OCI-LY1 (cell line): ENCODE results near the gene PROC.

ENCODE experiments used
- H2AFZ ChIP-seq: fragments of 200-600 bp; sonication (generic), shearing (Covaris generic); 2 replicates; pipeline ENCODE4 v1.6.0; 2014; ENCODE audit warnings: antibody characterized with exemption, mild to moderate bottlenecking, low read length
- H3F3A ChIP-seq: fragments of 200-600 bp; sonication (generic), shearing (Covaris generic); 2 replicates; pipeline ENCODE4 v1.6.0; 2014; ENCODE audit warnings: mild to moderate bottlenecking, antibody characterized with exemption, low read length, moderate library complexity; ENCODE audit not compliant: insufficient read depth
- H3K27ac ChIP-seq: fragments of 200-600 bp; sonication (generic); 2 replicates; pipeline ENCODE4 v1.5.1; 2014; ENCODE audit warnings: low read length, mixed run types, mild to moderate bottlenecking, low read depth; ENCODE audit not compliant: poor library complexity, severe bottlenecking
- H3K27me3 ChIP-seq: fragments of 200-600 bp; sonication (generic); 2 replicates; pipeline ENCODE4 v1.6.0; 2014; ENCODE audit warnings: antibody characterized with exemption, mild to moderate bottlenecking, low read length, moderate library complexity; ENCODE audit not compliant: insufficient read depth
- H3K36me3 ChIP-seq: fragments of 200-600 bp; sonication (generic); 2 replicates; pipeline ENCODE4 v1.6.1; 2014; ENCODE audit warnings: mild to moderate bottlenecking, antibody characterized with exemption, low read length, moderate library complexity, mixed read lengths; ENCODE audit not compliant: insufficient read depth
- H3K4me1 ChIP-seq: fragments of 200-600 bp; sonication (generic); 2 replicates; pipeline ENCODE4 v1.5.1; 2014; ENCODE audit warnings: mild to moderate bottlenecking, low read length, moderate library complexity; ENCODE audit not compliant: insufficient read depth, severe bottlenecking
- H3K4me2 ChIP-seq: fragments of 200-600 bp; sonication (generic), shearing (Covaris generic); 2 replicates; pipeline ENCODE4 v1.6.1; 2014; ENCODE audit warnings: low read length
- H3K4me3 ChIP-seq: fragments of 200-600 bp; sonication (generic); 2 replicates; pipeline ENCODE4 v1.5.1; 2014; ENCODE audit warnings: low read length, low read depth, mild to moderate bottlenecking, mixed read lengths; ENCODE audit not compliant: poor library complexity, severe bottlenecking
- H3K79me2 ChIP-seq: fragments of 200-600 bp; shearing (Covaris generic); 2 replicates; pipeline ENCODE4 v1.6.1; 2016; ENCODE audit warnings: mixed run types, low read length, mixed read lengths; ENCODE audit not compliant: insufficient read depth
- H3K9ac ChIP-seq: fragments of 200-600 bp; sonication (generic), shearing (Covaris generic); 2 replicates; pipeline ENCODE4 v1.6.1; 2014; ENCODE audit warnings: mild to moderate bottlenecking, low read length, mixed read lengths
- H3K9me2 ChIP-seq: fragments of 200-600 bp; sonication (generic), shearing (Covaris generic); 2 replicates; pipeline ENCODE4 v1.6.1; 2014; ENCODE audit warnings: low read depth, mild to moderate bottlenecking, low read length, mixed read lengths
- H3K9me3 ChIP-seq: fragments of 200-600 bp; shearing (Covaris generic); 2 replicates; pipeline ENCODE4 v1.6.1; 2014; ENCODE audit warnings: low read length, mixed read lengths
- H4K20me1 ChIP-seq: fragments of 200-600 bp; sonication (generic), shearing (Covaris generic); 2 replicates; pipeline ENCODE4 v1.6.0; 2016; ENCODE audit warnings: mild to moderate bottlenecking, low read length; ENCODE audit not compliant: insufficient read depth
- EZH2 ChIP-seq: fragments of 200-600 bp; sonication (generic), shearing (Covaris generic); IDR thresholded peaks from 2 replicates; pipeline ENCODE4 v1.8.0; 2017; ENCODE audit warnings: borderline replicate concordance, mixed run types, mild to moderate bottlenecking, antibody characterized with exemption, low read length, moderate library complexity, mixed read lengths
- TF ChIP-seq, protein P1 (sequence below): fragments of 200-600 bp; sonication (generic), shearing (Covaris generic); IDR thresholded peaks from 2 replicates; pipeline ENCODE4 v1.5.1; 2017; ENCODE audit warnings: mild to moderate bottlenecking, antibody characterized with exemption, low read length, moderate library complexity, mixed read lengths

Gene PROC

DNA sequence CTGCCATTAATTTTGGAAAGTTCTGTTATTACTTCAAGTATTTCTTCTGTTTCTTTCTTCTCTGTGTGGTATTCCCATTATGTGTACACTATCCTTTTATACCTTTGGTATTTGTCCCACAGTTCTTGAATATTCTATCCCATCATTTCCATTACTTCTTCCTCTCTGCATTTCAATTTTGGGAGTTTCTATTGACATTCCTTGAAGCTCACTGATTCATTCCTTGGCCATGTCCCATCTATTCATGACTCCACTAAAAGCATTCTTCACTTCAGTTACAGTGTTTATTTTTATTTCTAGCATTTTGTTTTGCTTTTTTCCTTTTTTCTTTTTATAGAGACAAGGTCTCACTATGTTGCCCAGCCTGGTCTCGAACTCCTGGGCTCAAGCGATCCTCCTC is 30.3 kb downstream of the PROC start:
- Histone ChIP-seq H3K4me1 (no peaks in the 10 kb centered on the region), H3K27ac (no peak overlapping the region), H3K27me3 (no peaks in the 10 kb centered on the region), H3K4me3 (no peak overlapping the region), H2AFZ (no peak overlapping the region), H3K4me2 (no peak overlapping the region), H3K9ac (no peak overlapping the region), H3K9me2 (no peaks in the 10 kb centered on the region), H3K79me2 (no peaks in the 10 kb centered on the region), H4K20me1 (no peaks in the 10 kb centered on the region), H3K9me3 (peaks cover 4% of the 10 kb centered on the region; the same call in 1 of the 2 replicates), H3K36me3 (no peaks in the 10 kb centered on the region), H3F3A (no peaks in the 10 kb centered on the region)
- TF ChIP-seq EZH2 = no peak
- TF ChIP-seq, protein P1, sequence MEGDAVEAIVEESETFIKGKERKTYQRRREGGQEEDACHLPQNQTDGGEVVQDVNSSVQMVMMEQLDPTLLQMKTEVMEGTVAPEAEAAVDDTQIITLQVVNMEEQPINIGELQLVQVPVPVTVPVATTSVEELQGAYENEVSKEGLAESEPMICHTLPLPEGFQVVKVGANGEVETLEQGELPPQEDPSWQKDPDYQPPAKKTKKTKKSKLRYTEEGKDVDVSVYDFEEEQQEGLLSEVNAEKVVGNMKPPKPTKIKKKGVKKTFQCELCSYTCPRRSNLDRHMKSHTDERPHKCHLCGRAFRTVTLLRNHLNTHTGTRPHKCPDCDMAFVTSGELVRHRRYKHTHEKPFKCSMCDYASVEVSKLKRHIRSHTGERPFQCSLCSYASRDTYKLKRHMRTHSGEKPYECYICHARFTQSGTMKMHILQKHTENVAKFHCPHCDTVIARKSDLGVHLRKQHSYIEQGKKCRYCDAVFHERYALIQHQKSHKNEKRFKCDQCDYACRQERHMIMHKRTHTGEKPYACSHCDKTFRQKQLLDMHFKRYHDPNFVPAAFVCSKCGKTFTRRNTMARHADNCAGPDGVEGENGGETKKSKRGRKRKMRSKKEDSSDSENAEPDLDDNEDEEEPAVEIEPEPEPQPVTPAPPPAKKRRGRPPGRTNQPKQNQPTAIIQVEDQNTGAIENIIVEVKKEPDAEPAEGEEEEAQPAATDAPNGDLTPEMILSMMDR = no peak

DNA sequence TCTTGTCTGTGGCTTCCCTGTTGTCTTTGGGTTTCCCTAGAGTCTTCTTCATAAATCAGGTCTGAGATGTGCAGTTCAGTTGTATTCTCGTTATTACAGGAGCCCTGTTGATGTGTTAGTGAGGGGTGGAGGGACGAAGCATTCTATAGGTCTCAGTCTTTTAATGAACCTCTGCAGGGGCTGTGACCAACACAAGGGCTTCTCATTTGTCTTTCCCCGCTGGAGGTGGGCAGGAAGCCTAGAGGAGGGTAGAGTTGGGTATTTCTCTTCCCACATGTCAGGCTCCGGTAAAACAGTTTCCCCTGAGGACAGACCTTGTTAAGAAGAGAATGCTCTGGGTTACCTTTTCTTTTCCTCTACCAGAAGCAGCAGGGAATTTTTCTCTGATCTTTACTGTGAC is 31.2 kb downstream of the PROC start:
- Histone ChIP-seq H4K20me1 (no peaks in the 10 kb centered on the region), H3K9ac (no peak overlapping the region), H2AFZ (no peak overlapping the region), H3K9me2 (no peaks in the 10 kb centered on the region), H3K27ac (no peak overlapping the region), H3K79me2 (no peaks in the 10 kb centered on the region), H3K27me3 (no peaks in the 10 kb centered on the region), H3K4me1 (no peaks in the 10 kb centered on the region), H3K36me3 (no peaks in the 10 kb centered on the region), H3K4me3 (no peak overlapping the region), H3K4me2 (no peak overlapping the region), H3F3A (no peaks in the 10 kb centered on the region), H3K9me3 (peaks cover 4% of the 10 kb centered on the region; the same call in 1 of the 2 replicates)
- TF ChIP-seq EZH2 = no peak
- TF ChIP-seq, protein P1 = no peak

DNA sequence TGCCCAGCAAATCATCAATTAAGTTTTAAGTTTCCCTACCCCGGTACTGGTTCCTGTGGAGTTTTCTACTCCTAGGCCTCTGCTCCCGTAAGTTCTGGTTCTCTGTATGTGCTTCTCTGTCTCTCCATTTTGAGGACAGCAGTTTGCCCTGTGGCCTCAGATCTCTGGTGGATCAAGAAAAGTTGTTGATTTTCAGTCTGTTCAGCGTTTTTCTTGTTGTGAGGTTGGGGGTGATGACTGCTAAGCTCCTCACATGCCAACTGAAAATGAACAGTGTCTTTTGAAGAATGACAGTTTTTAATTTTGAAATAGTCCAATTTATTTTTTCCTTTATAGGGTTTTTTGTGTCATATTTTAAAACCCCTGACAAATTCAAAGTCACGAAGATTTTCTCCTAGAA is 31.7 kb downstream of the PROC start:
- H4K20me1 ChIP-seq = no peaks in the 10 kb centered on the region
- no peak overlapping the region for H3K9ac ChIP-seq
- H3K4me2 ChIP-seq = no peak overlapping the region
- no peak for TF ChIP-seq EZH2
- TF ChIP-seq, protein P1 = no peak
- H3K79me2 ChIP-seq = no peaks in the 10 kb centered on the region
- no peaks in the 10 kb centered on the region for H3K27me3 ChIP-seq
- H3K4me1 ChIP-seq = no peaks in the 10 kb centered on the region
- H3K36me3 ChIP-seq = no peaks in the 10 kb centered on the region
- H3K9me3 ChIP-seq = peaks cover 2% of the 10 kb centered on the region; the same call in 1 of the 2 replicates
- no peak overlapping the region for H2AFZ ChIP-seq
- H3K9me2 ChIP-seq = no peaks in the 10 kb centered on the region
- no peak overlapping the region for H3K4me3 ChIP-seq
- H3K27ac ChIP-seq = no peak overlapping the region
- no peaks in the 10 kb centered on the region for H3F3A ChIP-seq
